ENCODE measurements around the gene ACTR3. TPM values are rescaled to one million over a fixed set of nuclear protein-coding genes. Genes with fewer than 3 reads are reported as not detected.

The ACTR3 gene
- total RNA-seq, 4 donors from 2014 or later, result 70.0 to 179 (median 162) TPM

DNA sequence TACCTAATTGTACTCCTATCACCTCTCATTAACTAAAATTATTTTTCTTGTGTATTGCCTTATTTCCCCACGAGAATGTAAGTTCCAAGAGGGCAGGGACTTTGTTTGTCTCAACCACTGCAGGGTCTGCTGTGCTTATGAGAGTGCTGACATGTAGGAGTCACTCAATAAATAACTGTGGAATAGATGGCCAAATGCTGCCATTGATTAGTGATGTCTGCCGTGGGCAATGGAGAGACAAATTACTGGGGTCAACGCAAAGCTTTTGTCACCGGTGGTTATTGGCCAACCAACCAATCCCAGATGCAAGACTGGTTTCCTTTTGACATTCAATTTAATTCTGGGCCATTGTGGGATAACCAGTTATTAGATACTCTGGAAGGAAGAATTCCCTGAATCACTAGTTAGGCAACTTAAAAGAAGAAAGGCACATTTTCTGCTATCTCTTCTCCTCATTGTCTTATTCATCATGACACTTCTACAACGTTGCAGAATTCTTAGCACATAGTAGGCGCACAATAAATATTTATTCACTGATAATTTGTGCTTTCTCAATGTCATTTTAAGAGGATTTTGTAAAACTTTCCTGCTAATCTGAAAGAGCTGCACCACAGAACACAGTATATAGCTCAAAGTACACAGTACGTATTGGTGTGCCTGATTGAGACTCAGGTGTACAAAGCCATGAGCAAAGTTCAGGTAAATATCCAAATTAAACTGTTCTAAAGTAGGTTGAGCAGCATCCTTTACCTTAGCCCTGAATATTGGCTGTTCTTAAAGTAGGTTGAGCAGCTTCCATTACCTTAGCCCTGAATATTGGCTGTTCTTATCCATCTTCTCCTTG, 95.9 kb downstream of the ACTR3 start:
- no peaks in the 10 kb centered on the region for H3K36me3 ChIP-seq
- intact Hi-C loops (cut with DNase I; ENCODE audit: low total_unique reads), result no loop called here
- no peaks in the 10 kb centered on the region for H3K9me3 ChIP-seq
- no peaks in the 10 kb centered on the region for H3K27me3 ChIP-seq
- H3K4me1 ChIP-seq, result no peaks in the 10 kb centered on the region
- no peak overlapping the region for H3K4me3 ChIP-seq
- no peak for DNase-seq
- TF ChIP-seq CTCF (IDR thresholded peaks at IDR 0.05) (no peak), POLR2A (IDR thresholded peaks at IDR 0.05) (no peak)
- no peak overlapping the region for H3K27ac ChIP-seq

- no peaks in the 10 kb centered on the region for H3K9me3 ChIP-seq
- DNase-seq, result no peak
- no peaks in the 10 kb centered on the region for H3K36me3 ChIP-seq
- no peaks in the 10 kb centered on the region for H3K4me1 ChIP-seq
- TF ChIP-seq POLR2A (IDR thresholded peaks at IDR 0.05) (no peak), CTCF (IDR thresholded peaks at IDR 0.05) (no peak)
- H3K27me3 ChIP-seq, result no peaks in the 10 kb centered on the region
- H3K4me3 ChIP-seq, result no peak overlapping the region
- no peak overlapping the region for H3K27ac ChIP-seq
- intact Hi-C loops (cut with DNase I; ENCODE audit: low total_unique reads), result no loop called here
These were observed 96.9 kb downstream of the ACTR3 start for GRCh38 chr2:113986762-113987290.

GRCh38 chr2:113992090-113992489, 102.2 kb downstream of the ACTR3 start:
- intact Hi-C loops (cut with DNase I; ENCODE audit: low total_unique reads), result no loop called here
- H3K4me1 ChIP-seq, result no peaks in the 10 kb centered on the region
- TF ChIP-seq CTCF (IDR thresholded peaks at IDR 0.05) (no peak), POLR2A (IDR thresholded peaks at IDR 0.05) (no peak)
- H3K27ac ChIP-seq, result no peak overlapping the region
- no peak for DNase-seq
- no peaks in the 10 kb centered on the region for H3K36me3 ChIP-seq
- H3K4me3 ChIP-seq, result no peak overlapping the region
- no peaks in the 10 kb centered on the region for H3K9me3 ChIP-seq
- no peaks in the 10 kb centered on the region for H3K27me3 ChIP-seq

GRCh38 chr2:113996671-113997594, 107.0 kb downstream of the ACTR3 start:
- TF ChIP-seq POLR2A (IDR thresholded peaks at IDR 0.05) (no peak), CTCF (IDR thresholded peaks at IDR 0.05) (no peak)
- no peaks in the 10 kb centered on the region for H3K27me3 ChIP-seq
- no peak overlapping the region for H3K27ac ChIP-seq
- H3K4me3 ChIP-seq, result no peak overlapping the region
- no peak for DNase-seq
- no peaks in the 10 kb centered on the region for H3K4me1 ChIP-seq
- intact Hi-C loops (cut with DNase I; ENCODE audit: low total_unique reads), result no loop called here
- no peaks in the 10 kb centered on the region for H3K36me3 ChIP-seq
- H3K9me3 ChIP-seq, result no peaks in the 10 kb centered on the region
